GM21423 (cell line): ENCODE data around the gene PIGV.
"Not testable (repeated sequence)": the region's sequence is repeated elsewhere in the genome, so short reads cannot be mapped to it uniquely, and the experiment has no call there.

Source experiments
- ATAC-seq: cut with Tn5 transposase; IDR thresholded peaks from one replicate; pipeline ENCODE4 v1.9.1; 2021; ENCODE audit warnings: mild to moderate bottlenecking, moderate library complexity; ENCODE audit not compliant: unreplicated experiment

Gene PIGV

GRCh38 chr1:26791626-26792025, 3.9 kb downstream of the PIGV start:
- no peak for ATAC-seq

- ATAC-seq, result no peak
Measured at GRCh38 chr1:26792924-26793323, 5.2 kb downstream of the PIGV start.

- ATAC-seq, result no peak
Measured at GRCh38 chr1:26794391-26794790, 6.6 kb downstream of the PIGV start.

- ATAC-seq, result no peak
Measured at GRCh38 chr1:26797627-26798026, 9.9 kb downstream of the PIGV start.

- ATAC-seq, result no peak
Measured at GRCh38 chr1:26799479-26800142, 11.9 kb downstream of the PIGV start.

- ATAC-seq, result not testable (repeated sequence)
Measured at GRCh38 chr1:26803932-26804331, 16.2 kb downstream of the PIGV start.

- ATAC-seq, result not testable (repeated sequence)
Measured at GRCh38 chr1:26810105-26810504, 22.4 kb downstream of the PIGV start.

GRCh38 chr1:26811057-26811456, 23.3 kb downstream of the PIGV start:
- no peak for ATAC-seq

- ATAC-seq, result no peak
Measured at GRCh38 chr1:26811708-26812107, 24.0 kb downstream of the PIGV start.

- ATAC-seq, result no peak
Measured at GRCh38 chr1:26814377-26814776, 26.6 kb downstream of the PIGV start.

GRCh38 chr1:26814893-26815292, 27.1 kb downstream of the PIGV start:
- ATAC-seq, result no peak

GRCh38 chr1:26820784-26821269, 33.1 kb downstream of the PIGV start:
- ATAC-seq, result peak; percentile 89

- no peak for ATAC-seq
Measured at GRCh38 chr1:26822737-26823395, 35.1 kb downstream of the PIGV start.

GRCh38 chr1:26824731-26825130, 37.0 kb downstream of the PIGV start:
- no peak for ATAC-seq

- ATAC-seq, result peak; percentile 65
Measured at GRCh38 chr1:26826261-26827105, 38.7 kb downstream of the PIGV start, which contains the start of gene ZDHHC18. ZDHHC18 (plus strand) TSS chr1:26826688; CDS start chr1:26826805, 117 bp downstream.

GRCh38 chr1:26827106-26827604, 39.4 kb downstream of the PIGV start:
- no peak for ATAC-seq

- no peak for ATAC-seq
Measured at GRCh38 chr1:26827663-26828062, 39.9 kb downstream of the PIGV start.

GRCh38 chr1:26828411-26828991, 40.8 kb downstream of the PIGV start:
- no peak for ATAC-seq

GRCh38 chr1:26829184-26829911, 41.6 kb downstream of the PIGV start:
- no peak for ATAC-seq

GRCh38 chr1:26831059-26831458, 43.3 kb downstream of the PIGV start:
- no peak for ATAC-seq
